ENCODE data around the gene NDUFA8.

GRCh38 chr9:122144836-122145591, 14.6 kb downstream of the NDUFA8 start:
- TF ChIP-seq POLR2A (IDR thresholded peaks at IDR 0.05; ENCODE audit: low read length) (no peak), GATA1 (IDR thresholded peaks at IDR 0.05; ENCODE audit: low read depth, low read length) (no peak)
